Activated CD8-positive, alpha-beta T cell treated with anti-CD3 and anti-CD28 coated beads for 36 hours (primary cell): Measurements from ENCODE around the gene KIAA0040. TPM values are rescaled to one million over a fixed set of nuclear protein-coding genes. Genes with fewer than 3 reads are reported as not detected.
A peak's percentile ranks its signal among the peaks of the same experiment; 100 is the strongest.

ENCODE experiments used
- ATAC-seq: fragments of 200-7000 bp; cut with Tn5 transposase; one replicate; pipeline ENCODE4 v1.10.0; 2021; ENCODE audit warnings: mild to moderate bottlenecking, moderate library complexity
- CTCF ChIA-PET: fragments of 350-600 bp; sonication (Branson Sonifier 250); formaldehyde crosslinking; loops from one replicate; lab custom pipeline; 2021; ENCODE audit warnings: antibody characterized with exemption; lab: Charles Lee
- POLR2A ChIA-PET: fragments of 350-600 bp; sonication (Branson Sonifier 250); formaldehyde crosslinking; loops from one replicate; lab custom pipeline; 2021; ENCODE audit warnings: antibody characterized with exemption; lab: Charles Lee
- DNase-seq: peaks from one replicate; pipeline ENCODE4 v3.0.0-alpha.2; 2020
- H3K27ac Mint-ChIP-seq: one replicate; pipeline ENCODE4 v1.8.0; 2021; ENCODE audit warnings: mild to moderate bottlenecking, mixed read lengths
- H3K27me3 Mint-ChIP-seq: one replicate; pipeline ENCODE4 v1.8.0; 2021; ENCODE audit warnings: mixed read lengths
- H3K36me3 Mint-ChIP-seq: one replicate; pipeline ENCODE4 v1.8.0; 2021; ENCODE audit warnings: low read depth, mixed read lengths
- H3K4me1 Mint-ChIP-seq: one replicate; pipeline ENCODE4 v1.8.0; 2021; ENCODE audit warnings: low read depth, mixed read lengths
- H3K4me3 Mint-ChIP-seq: one replicate; pipeline ENCODE4 v1.8.0; 2021; ENCODE audit warnings: mild to moderate bottlenecking, moderate library complexity, mixed read lengths
- H3K9me3 Mint-ChIP-seq: one replicate; pipeline ENCODE4 v1.8.0; 2021; ENCODE audit warnings: mixed read lengths
- CTCF ChIP-seq: fragments of 200-600 bp; IDR thresholded peaks from one replicate; pipeline ENCODE4 v1.8.0; 2022; ENCODE audit warnings: antibody characterized with exemption, mild to moderate bottlenecking
- intact Hi-C: fragments of 100-400 bp; cut with micrococcal nuclease; formaldehyde crosslinking; loops from one replicate; pipeline ENCODE4 v1.10.0; 2022
- total RNA-seq, 2 experiments: library from RNA; stranded (reverse); gene quantifications; one replicate each; pipeline ENCODE4 v1.2.3, GENCODE V29; 2021

Gene KIAA0040
- total RNA-seq, 2 experiments from 2014 or later = 20.8 to 21.1 TPM

DNA sequence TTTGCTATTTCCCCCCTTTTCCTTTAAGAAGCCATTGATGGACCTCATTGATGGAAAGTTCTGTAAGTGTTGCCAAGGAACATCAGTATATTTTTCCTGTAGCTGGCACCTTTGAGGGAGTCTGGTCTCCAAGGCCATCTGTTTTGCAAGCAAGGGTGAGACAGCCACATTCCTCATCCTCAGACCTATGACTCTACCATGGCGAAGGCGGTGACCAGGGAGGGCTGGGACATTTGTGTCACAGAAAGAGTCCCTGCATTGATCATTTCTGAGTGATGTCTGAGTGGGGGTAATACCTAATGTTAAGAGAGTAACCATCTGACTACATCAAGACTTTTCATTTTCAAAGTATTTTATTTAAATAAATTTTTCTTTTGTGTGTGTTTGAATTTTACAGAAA, 35.4 kb downstream of the KIAA0040 start:
- peaks cover 12% of the 10 kb centered on the region for H3K36me3 Mint-ChIP-seq
- peaks cover 12% of the 10 kb centered on the region for H3K4me1 Mint-ChIP-seq
- H3K4me3 Mint-ChIP-seq = no peak overlapping the region
- no peak overlapping the region for H3K27ac Mint-ChIP-seq
- DNase-seq = no peak
- intact Hi-C loops = no loop called here
- H3K27me3 Mint-ChIP-seq = peaks cover 12% of the 10 kb centered on the region
- ChIA-PET POLR2A (interaction anchor here (1.2 kb wide), 1 partner anchor 44 kb away, joined by 4 read pairs; no protein-coding TSS in a partner anchor), CTCF (interaction anchor here (1.5 to 10.0 kb wide), 4 partner anchors 14 to 160 kb away, joined by 3 to 305 read pairs (median 20); no protein-coding TSS in a partner anchor)
- H3K9me3 Mint-ChIP-seq = no peaks in the 10 kb centered on the region
- peak; percentile 24 for ATAC-seq
- no peak for TF ChIP-seq CTCF

GRCh38 chr1:175155936-175156335, 36.6 kb downstream of the KIAA0040 start:
- Mint-ChIP-seq H3K9me3 (no peaks in the 10 kb centered on the region), H3K4me1 (peaks cover 12% of the 10 kb centered on the region), H3K27me3 (peaks cover 18% of the 10 kb centered on the region), H3K27ac (no peak overlapping the region), H3K36me3 (peaks cover 11% of the 10 kb centered on the region), H3K4me3 (no peak overlapping the region)
- ATAC-seq = no peak
- no peak for TF ChIP-seq CTCF
- intact Hi-C loops = no loop called here
- CTCF ChIA-PET = interaction anchor here (0.6 to 10.0 kb wide), 28 partner anchors 9 to 301 kb away, joined by 3 to 305 read pairs (median 8); no protein-coding TSS in a partner anchor
- POLR2A ChIA-PET = interaction anchor here (0.6 kb wide), 1 partner anchor 13 kb away, joined by 3 read pairs; no protein-coding TSS in a partner anchor
- no peak for DNase-seq

DNA sequence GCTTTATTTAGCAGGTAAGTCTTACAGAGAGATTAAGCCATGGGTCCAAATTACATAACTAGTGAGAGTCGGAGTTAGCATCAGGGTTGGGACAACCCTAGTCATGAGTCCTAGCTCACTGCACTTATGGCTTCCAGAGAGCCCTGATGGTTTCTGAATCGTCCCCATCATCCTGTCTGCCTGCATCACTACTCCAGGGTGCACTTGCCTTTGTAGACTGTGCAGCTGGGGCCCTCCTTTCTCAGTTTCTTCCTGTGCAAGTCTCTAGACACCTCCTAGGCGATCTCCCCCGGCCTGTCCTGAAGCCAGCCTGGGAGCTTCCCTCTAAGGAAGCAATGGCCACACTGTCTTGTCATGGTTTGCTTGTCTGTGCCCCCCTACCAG, 37.1 kb downstream of the KIAA0040 start:
- TF ChIP-seq CTCF = no peak
- POLR2A ChIA-PET = interaction anchor here (0.6 kb wide), 1 partner anchor 14 kb away, joined by 3 read pairs; no protein-coding TSS in a partner anchor
- Mint-ChIP-seq H3K27me3 (peaks cover 22% of the 10 kb centered on the region), H3K4me3 (no peak overlapping the region), H3K9me3 (no peaks in the 10 kb centered on the region), H3K27ac (no peak overlapping the region), H3K4me1 (peaks cover 12% of the 10 kb centered on the region), H3K36me3 (peaks cover 9% of the 10 kb centered on the region)
- no peak for DNase-seq
- CTCF ChIA-PET = interaction anchor here (0.7 to 10.0 kb wide), 45 partner anchors 9 to 301 kb away, joined by 3 to 305 read pairs (median 6); no protein-coding TSS in a partner anchor
- ATAC-seq = no peak
- intact Hi-C loops = no loop called here

GRCh38 chr1:175154629-175155472, 37.7 kb downstream of the KIAA0040 start:
- no peak overlapping the region for H3K27ac Mint-ChIP-seq
- H3K4me1 Mint-ChIP-seq = peaks cover 12% of the 10 kb centered on the region
- ATAC-seq = peak; percentile 65

More at GRCh38 chr1:175154629-175155472, 37.7 kb downstream of the KIAA0040 start:
- H3K36me3 Mint-ChIP-seq = peaks cover 7% of the 10 kb centered on the region
- peak; percentile 83 for DNase-seq
- intact Hi-C loops = no loop called here
- H3K4me3 Mint-ChIP-seq = no peak overlapping the region
- peak; percentile 88 for TF ChIP-seq CTCF
- POLR2A ChIA-PET = interaction anchor here (0.6 kb wide), 1 partner anchor 14 kb away, joined by 3 read pairs; no protein-coding TSS in a partner anchor
- no peaks in the 10 kb centered on the region for H3K9me3 Mint-ChIP-seq
- peaks cover 25% of the 10 kb centered on the region for H3K27me3 Mint-ChIP-seq
- CTCF ChIA-PET = interaction anchor here (0.7 to 10.0 kb wide), 54 partner anchors 9 to 302 kb away, joined by 3 to 305 read pairs (median 5); no protein-coding TSS in a partner anchor
